WTC11 (cell line): ENCODE measurements around the gene MFSD11.

ENCODE experiments used
- ATF2 ChIP-seq: sonication (generic); formaldehyde crosslinking; IDR thresholded peaks from 2 replicates; pipeline ENCODE4 v1.8.1; 2022; ENCODE audit warnings: low read depth, missing genetic modification reagents, borderline replicate concordance
- CBFB ChIP-seq: sonication (generic); formaldehyde crosslinking; IDR thresholded peaks from 2 replicates; pipeline ENCODE4 v1.8.1; 2022; ENCODE audit warnings: mild to moderate bottlenecking, low read depth, missing genetic modification reagents
- CTCF ChIP-seq: fragments of 200-600 bp; IDR thresholded peaks from 2 replicates; pipeline ENCODE4 v1.8.0; 2022; ENCODE audit warnings: antibody characterized with exemption
- E2F4 ChIP-seq: sonication (generic); formaldehyde crosslinking; IDR thresholded peaks from 2 replicates; pipeline ENCODE4 v1.8.1; 2022; ENCODE audit warnings: low read depth, mild to moderate bottlenecking, moderate library complexity, missing genetic modification reagents, borderline replicate concordance
- ESRRA ChIP-seq: sonication (generic); formaldehyde crosslinking; IDR thresholded peaks from 2 replicates; pipeline ENCODE4 v1.8.1; 2022; ENCODE audit warnings: mild to moderate bottlenecking, missing genetic modification reagents, borderline replicate concordance
- FOXP4 ChIP-seq: sonication (generic); formaldehyde crosslinking; IDR thresholded peaks from 2 replicates; pipeline ENCODE4 v1.8.0; 2022; ENCODE audit warnings: mild to moderate bottlenecking, missing genetic modification reagents
- JUN ChIP-seq: sonication (generic); formaldehyde crosslinking; IDR thresholded peaks from 2 replicates; pipeline ENCODE4 v1.8.0; 2023; ENCODE audit warnings: mild to moderate bottlenecking, missing genetic modification reagents
- MLX ChIP-seq: sonication (generic); formaldehyde crosslinking; IDR thresholded peaks from 2 replicates; pipeline ENCODE4 v1.8.1; 2023; ENCODE audit warnings: mild to moderate bottlenecking, missing genetic modification reagents, moderate library complexity
- OVOL2 ChIP-seq: fragments of 250-450 bp; sonication (Bioruptor Pico); IDR thresholded peaks from 2 replicates; pipeline ENCODE4 v1.9.0; 2021; ENCODE audit warnings: mild to moderate bottlenecking, borderline replicate concordance
- PRDM15 ChIP-seq: sonication (generic); formaldehyde crosslinking; IDR thresholded peaks from 2 replicates; pipeline ENCODE4 v1.8.0; 2022; ENCODE audit warnings: missing genetic modification reagents
- SP1 ChIP-seq: sonication (generic); formaldehyde crosslinking; conservative IDR thresholded peaks from 2 replicates; pipeline ENCODE4 v1.8.1; 2022; ENCODE audit warnings: missing genetic modification reagents
- TCF7 ChIP-seq: sonication (generic); formaldehyde crosslinking; IDR thresholded peaks from 2 replicates; pipeline ENCODE4 v1.8.0; 2022; ENCODE audit warnings: mild to moderate bottlenecking, low read depth, missing genetic modification reagents, moderate library complexity
- ZNF263 ChIP-seq: sonication (generic); formaldehyde crosslinking; IDR thresholded peaks from 2 replicates; pipeline ENCODE4 v1.8.1; 2022; ENCODE audit warnings: low read depth, mild to moderate bottlenecking, moderate library complexity, missing genetic modification reagents
- ZNF512 ChIP-seq: sonication (generic); formaldehyde crosslinking; IDR thresholded peaks from 2 replicates; pipeline ENCODE4 v1.8.1; 2022; ENCODE audit warnings: missing genetic modification reagents, borderline replicate concordance

- TF ChIP-seq FOXP4 (CRISPR knock-in tag): peak; percentile 87; the same call in 1 of the 2 replicates
- peak; percentile 40; the same call in 1 of the 2 replicates for TF ChIP-seq JUN (CRISPR knock-in tag)
- TF ChIP-seq ESRRA (CRISPR knock-in tag): peak; percentile 71; the same call in 1 of the 2 replicates
- no peak for TF ChIP-seq CTCF
- peak; percentile 81 for TF ChIP-seq E2F4 (CRISPR knock-in tag)
- TF ChIP-seq ZNF512 (CRISPR knock-in tag): 0 out of 2 replicates have a peak, but pooled peaks have one; percentile 51
- TF ChIP-seq ATF2 (CRISPR knock-in tag): 0 out of 2 replicates have a peak, but pooled peaks have one; percentile 16
- peak; percentile 88 for TF ChIP-seq ZNF263 (CRISPR knock-in tag)
- 0 out of 2 replicates have a peak, but pooled peaks have one; percentile 16 for TF ChIP-seq MLX
- TF ChIP-seq PRDM15: peak; percentile 67; the same call in 1 of the 2 replicates
- peak; percentile 81; the same call in 1 of the 2 replicates for TF ChIP-seq CBFB
- peak; percentile 94; the same call in 1 of the 2 replicates for TF ChIP-seq TCF7 (CRISPR knock-in tag)
- peak; percentile 91 for TF ChIP-seq SP1 (CRISPR knock-in tag)
- no peak for TF ChIP-seq OVOL2 (CRISPR knock-in tag)
Measured at GRCh38 chr17:76737082-76737675, 740 bp upstream of the MFSD11 start, which contains the start of gene SRSF2.
